ENCODE measurements around the gene COX10.
"Not testable (repeated sequence)": the region's sequence is repeated elsewhere in the genome, so short reads cannot be mapped to it uniquely, and the experiment has no call there.

DNA sequence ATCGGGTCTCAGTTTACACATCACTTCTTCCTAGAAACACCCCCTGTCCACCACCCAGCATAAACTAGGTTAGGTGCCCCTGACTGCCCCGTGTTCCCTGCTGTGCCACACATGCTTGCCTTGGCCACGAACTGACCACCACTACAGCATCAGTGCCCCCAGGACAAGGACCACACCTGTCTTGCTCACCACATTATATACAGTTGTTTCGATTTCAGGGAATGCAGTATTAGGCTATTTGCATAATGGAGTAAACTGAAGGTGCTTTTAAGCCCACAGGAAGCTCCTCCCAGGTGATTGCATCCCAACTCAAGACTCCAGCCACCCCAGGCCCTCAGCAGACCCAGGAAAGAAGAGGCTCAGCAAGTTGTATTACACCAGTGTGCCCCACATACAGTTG lies 117.1 kb downstream of the COX10 start:
- TF ChIP-seq, protein P1, sequence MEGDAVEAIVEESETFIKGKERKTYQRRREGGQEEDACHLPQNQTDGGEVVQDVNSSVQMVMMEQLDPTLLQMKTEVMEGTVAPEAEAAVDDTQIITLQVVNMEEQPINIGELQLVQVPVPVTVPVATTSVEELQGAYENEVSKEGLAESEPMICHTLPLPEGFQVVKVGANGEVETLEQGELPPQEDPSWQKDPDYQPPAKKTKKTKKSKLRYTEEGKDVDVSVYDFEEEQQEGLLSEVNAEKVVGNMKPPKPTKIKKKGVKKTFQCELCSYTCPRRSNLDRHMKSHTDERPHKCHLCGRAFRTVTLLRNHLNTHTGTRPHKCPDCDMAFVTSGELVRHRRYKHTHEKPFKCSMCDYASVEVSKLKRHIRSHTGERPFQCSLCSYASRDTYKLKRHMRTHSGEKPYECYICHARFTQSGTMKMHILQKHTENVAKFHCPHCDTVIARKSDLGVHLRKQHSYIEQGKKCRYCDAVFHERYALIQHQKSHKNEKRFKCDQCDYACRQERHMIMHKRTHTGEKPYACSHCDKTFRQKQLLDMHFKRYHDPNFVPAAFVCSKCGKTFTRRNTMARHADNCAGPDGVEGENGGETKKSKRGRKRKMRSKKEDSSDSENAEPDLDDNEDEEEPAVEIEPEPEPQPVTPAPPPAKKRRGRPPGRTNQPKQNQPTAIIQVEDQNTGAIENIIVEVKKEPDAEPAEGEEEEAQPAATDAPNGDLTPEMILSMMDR (optimal IDR thresholded peaks at IDR 0.05 in 1 of 3, IDR thresholded peaks at IDR 0.05 in 1 of 3, conservative IDR thresholded peaks at IDR 0.05 in 1 of 3; ENCODE audit: extremely low read depth in 1 of 3, insufficient read depth in 2 of 3, low read length in 3 of 3): not testable (repeated sequence)
- not testable (repeated sequence) for TF ChIP-seq EZH2 (IDR thresholded peaks at IDR 0.05; ENCODE audit: low read length)

All from keratinocyte (primary cell).